ENCODE measurements around the gene CFAP119.

DNA sequence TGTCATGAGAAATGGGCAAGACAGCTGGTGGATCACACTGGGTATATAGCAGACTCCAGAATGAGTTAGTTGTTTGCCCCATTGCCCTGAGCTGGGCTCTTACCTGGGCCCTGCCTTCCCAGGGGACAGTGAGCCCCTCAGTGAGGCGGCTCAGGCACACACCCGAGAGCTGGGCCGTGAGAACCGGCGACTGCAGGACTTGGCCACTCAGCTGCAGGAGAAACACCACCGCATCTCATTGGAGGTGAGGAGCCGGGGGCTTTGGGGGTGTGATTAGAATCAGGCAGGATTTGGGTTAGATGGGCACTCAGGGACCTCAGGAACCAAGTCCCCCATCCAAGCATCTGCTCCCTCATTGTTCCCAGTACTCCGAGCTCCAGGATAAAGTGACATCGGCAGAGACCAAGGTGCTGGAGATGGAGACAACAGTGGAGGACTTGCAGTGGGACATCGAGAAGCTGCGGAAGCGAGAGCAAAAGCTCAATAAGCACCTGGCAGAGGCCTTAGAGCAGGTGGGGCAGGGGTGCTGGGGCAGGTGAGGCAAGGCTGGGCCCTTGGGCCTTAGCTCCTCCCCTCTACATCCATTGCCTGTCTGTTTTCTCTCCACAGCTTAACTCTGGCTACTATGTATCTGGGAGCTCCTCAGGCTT lies 3.1 kb upstream of the CFAP119 start:
- TF ChIP-seq CTCF (conservative IDR thresholded peaks at IDR 0.05; ENCODE audit: low read depth, low read length) (no peak), EZH2 (IDR thresholded peaks at IDR 0.05; ENCODE audit: borderline replicate concordance, low read depth, low read length, poor library complexity, severe bottlenecking) (no peak)
